Stomach (tissue), 9 donors: ENCODE measurements around the gene KIF11. TPM values are rescaled to one million over a fixed set of nuclear protein-coding genes. Genes with fewer than 3 reads are reported as not detected.
"Not testable (repeated sequence)": the region's sequence is repeated elsewhere in the genome, so short reads cannot be mapped to it uniquely, and the experiment has no call there.

Source experiments
- DNase-seq, 2 donors: peaks; one replicate each; pipeline versions ENCODE4 v3.0.0 to v3.0.0-alpha.2; 2013 to 2019
- H3K27ac ChIP-seq, 5 donors: fragments of 200-600 bp in 4 of 5; sonication (generic) in 4 of 5; one replicate each; pipeline ENCODE4 v1.5.1; 2013 to 2019; ENCODE audit warnings: mild to moderate bottlenecking in 1 of 5, moderate library complexity in 1 of 5
- H3K27me3 ChIP-seq, 3 donors: fragments of 200-600 bp; sonication (generic); one replicate each; pipeline ENCODE4 v1.5.1; 2017 to 2019; ENCODE audit warnings: mixed run types in 1 of 3
- H3K36me3 ChIP-seq, 4 donors: fragments of 200-600 bp; sonication (generic); 1 replicate in 3 of 4; 2 replicates in 1 of 4; pipeline ENCODE4 v1.5.1; 2016 to 2019
- H3K4me1 ChIP-seq, 4 donors: fragments of 200-600 bp; sonication (generic); one replicate each; pipeline ENCODE4 v1.5.1; 2016 to 2019
- H3K4me3 ChIP-seq, 4 donors: fragments of 200-600 bp; sonication (generic) in 3 of 4; one replicate each; pipeline ENCODE4 v1.5.1; 2016 to 2019; ENCODE audit warnings: mild to moderate bottlenecking in 1 of 4
- H3K9me3 ChIP-seq, 4 donors: fragments of 200-600 bp; sonication (generic); one replicate each; pipeline ENCODE4 v1.5.1; 2016 to 2019
- CTCF ChIP-seq, 7 experiments: fragments of 450-650 bp in 4 of 7; fragments of 200-600 bp in 3 of 7; sonication (generic) in 3 of 7; IDR thresholded peaks; one replicate each; pipeline ENCODE4 v1.5.1; 2016 to 2019; ENCODE audit warnings: antibody characterized with exemption in 7 of 7, control low read depth in 2 of 7, mild to moderate bottlenecking in 1 of 7
- EP300 ChIP-seq: sonication (generic); formaldehyde crosslinking; IDR thresholded peaks from one replicate; pipeline ENCODE4 v1.6.1; 2017; ENCODE audit warnings: antibody characterized with exemption
- POLR2A ChIP-seq, 4 donors: fragments of 450-650 bp; IDR thresholded peaks; one replicate each; pipeline ENCODE4 v1.6.1; 2016; ENCODE audit warnings: antibody characterized with exemption in 4 of 4, control low read depth in 2 of 4, mild to moderate bottlenecking in 1 of 4, moderate library complexity in 1 of 4
- POLR2AphosphoS5 ChIP-seq, 3 donors: sonication (generic); formaldehyde crosslinking; IDR thresholded peaks; one replicate each; pipeline ENCODE4 v1.6.1; 2016; ENCODE audit warnings: antibody characterized with exemption in 3 of 3
- WGBS, 5 donors: extraction: QIAGEN DNeasy Blood & Tissue Kit in 3 of 5; methylation state at CpG; one replicate each; pipeline versions ENCODE4 v1.1.5 to v1.1.7; 2013 to 2018; 5-methylcytosine and 5-hydroxymethylcytosine counted together
- intact Hi-C: fragments of 100-400 bp; cut with DNase I; formaldehyde crosslinking; loops from one replicate; pipeline ENCODE4 v1.15.1; 2023; ENCODE audit warnings: low total_unique reads
- polyA plus RNA-seq, 3 donors: library from polyadenylated mRNA; stranded (reverse); fragments of 200-250 nt; gene quantifications; one replicate each; pipeline ENCODE4 v1.2.3, GENCODE V29; 2013
- total RNA-seq, 5 donors: library from RNA; depleted of rRNA; stranded (reverse); fragments of >200 nt; gene quantifications; one replicate each; pipeline versions ENCODE4 v1.1.0 to v1.2.3, GENCODE V29; 2014 to 2016
- donor health status: healthy with polysubstance abuse.
- donor health status: Bipolar disorder and iron deficiency.
- donor health status: healthy.

KIF11 gene
- total and polyA plus RNA-seq, 8 donors, result 1.1 to 8.3 (median 2.5) TPM

- H3K36me3 ChIP-seq, result peaks cover 23 to 76% (median 67%) of the 10 kb centered on the region in 4 donors
- DNase-seq, result no peak
- H3K4me1 ChIP-seq, result peaks cover 0 to 9% (median under 1%) of the 10 kb centered on the region in 4 donors
- TF ChIP-seq EP300 (no peak), POLR2AphosphoS5 (IDR thresholded peaks at IDR 0.05) (no peak), POLR2A (IDR thresholded peaks at IDR 0.05) (no peak), CTCF (IDR thresholded peaks at IDR 0.05) (no peak)
- H3K9me3 ChIP-seq, result peaks cover 0 to 7% (median 4%) of the 10 kb centered on the region in 4 donors
- WGBS, 5 donors, result 96 to 98% (median 97%) methylated on average over 4 of the region's 4 CpGs
- H3K4me3 ChIP-seq, result no peak overlapping the region
- intact Hi-C loops, result no loop called here
- H3K27me3 ChIP-seq, result no peaks in the 10 kb centered on the region
- H3K27ac ChIP-seq, result no peak overlapping the region
Measured at GRCh38 chr10:92559046-92559445, 33.9 kb upstream of the KIF11 start.

- intact Hi-C loops, result no loop called here
- TF ChIP-seq POLR2AphosphoS5 (IDR thresholded peaks at IDR 0.05), result no peak
Measured at GRCh38 chr10:92562424-92562823, 30.5 kb upstream of the KIF11 start.

GRCh38 chr10:92567952-92568600, 24.9 kb upstream of the KIF11 start:
- H3K4me1 ChIP-seq, result peaks cover 14 to 64% (median 37%) of the 10 kb centered on the region in 4 donors
- 70 to 81% (median 79%) methylated on average over 4 of the region's 4 CpGs for WGBS, 5 donors
- no peak overlapping the region for H3K4me3 ChIP-seq
- intact Hi-C loops, result no loop called here
- H3K36me3 ChIP-seq, result peaks cover 0 to 17% (median 14%) of the 10 kb centered on the region in 4 donors
- DNase-seq, result peak in 1 of 2 donors; percentile 30
- peak overlapping the region in 1 of 5 donors; percentile 28 for H3K27ac ChIP-seq
- H3K9me3 ChIP-seq, result no peaks in the 10 kb centered on the region
- TF ChIP-seq POLR2A (IDR thresholded peaks at IDR 0.05) (no peak), POLR2AphosphoS5 (IDR thresholded peaks at IDR 0.05) (no peak), CTCF (IDR thresholded peaks at IDR 0.05) (no peak), EP300 (no peak)
- no peaks in the 10 kb centered on the region for H3K27me3 ChIP-seq

More at GRCh38 chr10:92562424-92562823, 30.5 kb upstream of the KIF11 start:
- Histone ChIP-seq H3K27me3 (no peaks in the 10 kb centered on the region), H3K4me3 (no peak overlapping the region), H3K4me1 (peaks cover 0 to 20% (median 8%) of the 10 kb centered on the region in 4 donors), H3K9me3 (no peaks in the 10 kb centered on the region), H3K27ac (no peak overlapping the region), H3K36me3 (peaks cover 9 to 53% (median 44%) of the 10 kb centered on the region in 4 donors)
- DNase-seq, result no peak

- Histone ChIP-seq H3K4me1 (peaks cover 14 to 63% (median 36%) of the 10 kb centered on the region in 4 donors), H3K9me3 (no peaks in the 10 kb centered on the region), H3K4me3 (no peak overlapping the region), H3K36me3 (peaks cover 0 to 16% (median 10%) of the 10 kb centered on the region in 4 donors), H3K27ac (no peak overlapping the region), H3K27me3 (no peaks in the 10 kb centered on the region)
- DNase-seq, result no peak
- 55 to 65% (median 63%) methylated on average over 2 of the region's 2 CpGs for WGBS, 5 donors
- TF ChIP-seq POLR2AphosphoS5 (IDR thresholded peaks at IDR 0.05) (no peak), CTCF (IDR thresholded peaks at IDR 0.05) (no peak), POLR2A (IDR thresholded peaks at IDR 0.05) (no peak), EP300 (no peak)
- intact Hi-C loops, result no loop called here
Measured at GRCh38 chr10:92569071-92569470, 23.9 kb upstream of the KIF11 start.

- Histone ChIP-seq H3K4me1 (peaks cover 16 to 60% (median 33%) of the 10 kb centered on the region in 4 donors), H3K36me3 (peaks cover 0 to 12% (median 9%) of the 10 kb centered on the region in 4 donors)
- intact Hi-C loops, result loop anchor here (5.0 kb wide), 1 partner anchor 52 kb away; no protein-coding TSS in a partner anchor
- 94 to 99% (median 97%) methylated on average over 5 of the region's 5 CpGs for WGBS, 5 donors
- DNase-seq, H3K4me3 ChIP-seq, H3K27me3 ChIP-seq, H3K27ac ChIP-seq, H3K9me3 ChIP-seq: not testable (repeated sequence)
Measured at GRCh38 chr10:92569663-92570062, 23.3 kb upstream of the KIF11 start.
